ENCODE measurements around the gene TAOK1. TPM values are rescaled to one million over a fixed set of nuclear protein-coding genes. Genes with fewer than 3 reads are reported as not detected.

The TAOK1 gene
- total and polyA plus RNA-seq, 9 of the 15 experiments (the other 6 are each of a cell fraction or from before 2014, with no cell fraction given), result 3.2 to 33.1 (median 16.5) TPM

DNA sequence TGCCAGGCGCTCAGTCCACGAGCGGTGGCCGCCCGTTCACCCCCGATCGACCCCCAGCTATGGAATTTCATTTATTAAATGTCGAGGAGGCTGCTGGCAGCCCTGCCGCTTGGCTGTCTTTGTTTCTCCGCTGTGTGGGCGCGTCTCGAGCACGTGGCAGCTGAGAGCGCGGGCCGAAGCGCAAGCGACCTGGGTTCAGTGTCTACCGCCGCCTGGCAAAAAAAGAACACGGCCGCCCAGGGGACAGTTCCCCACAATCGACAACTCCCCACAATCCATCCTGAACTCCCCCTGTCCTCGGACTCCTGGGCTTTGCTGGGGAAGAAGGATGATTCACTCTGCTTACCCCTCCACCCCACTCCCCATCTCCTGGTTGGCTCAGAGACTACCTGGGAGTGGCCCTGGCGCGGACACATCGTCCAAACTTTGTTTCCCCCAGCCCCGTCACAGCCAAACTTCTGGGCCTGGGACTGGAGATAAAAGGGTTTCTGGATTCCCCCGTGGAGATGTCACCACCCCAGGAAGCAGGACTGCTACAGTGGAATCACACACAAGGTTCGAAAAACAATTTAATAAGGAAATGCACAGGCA is 201.1 kb downstream of the TAOK1 start (continued):
- TF ChIP-seq, protein P1, sequence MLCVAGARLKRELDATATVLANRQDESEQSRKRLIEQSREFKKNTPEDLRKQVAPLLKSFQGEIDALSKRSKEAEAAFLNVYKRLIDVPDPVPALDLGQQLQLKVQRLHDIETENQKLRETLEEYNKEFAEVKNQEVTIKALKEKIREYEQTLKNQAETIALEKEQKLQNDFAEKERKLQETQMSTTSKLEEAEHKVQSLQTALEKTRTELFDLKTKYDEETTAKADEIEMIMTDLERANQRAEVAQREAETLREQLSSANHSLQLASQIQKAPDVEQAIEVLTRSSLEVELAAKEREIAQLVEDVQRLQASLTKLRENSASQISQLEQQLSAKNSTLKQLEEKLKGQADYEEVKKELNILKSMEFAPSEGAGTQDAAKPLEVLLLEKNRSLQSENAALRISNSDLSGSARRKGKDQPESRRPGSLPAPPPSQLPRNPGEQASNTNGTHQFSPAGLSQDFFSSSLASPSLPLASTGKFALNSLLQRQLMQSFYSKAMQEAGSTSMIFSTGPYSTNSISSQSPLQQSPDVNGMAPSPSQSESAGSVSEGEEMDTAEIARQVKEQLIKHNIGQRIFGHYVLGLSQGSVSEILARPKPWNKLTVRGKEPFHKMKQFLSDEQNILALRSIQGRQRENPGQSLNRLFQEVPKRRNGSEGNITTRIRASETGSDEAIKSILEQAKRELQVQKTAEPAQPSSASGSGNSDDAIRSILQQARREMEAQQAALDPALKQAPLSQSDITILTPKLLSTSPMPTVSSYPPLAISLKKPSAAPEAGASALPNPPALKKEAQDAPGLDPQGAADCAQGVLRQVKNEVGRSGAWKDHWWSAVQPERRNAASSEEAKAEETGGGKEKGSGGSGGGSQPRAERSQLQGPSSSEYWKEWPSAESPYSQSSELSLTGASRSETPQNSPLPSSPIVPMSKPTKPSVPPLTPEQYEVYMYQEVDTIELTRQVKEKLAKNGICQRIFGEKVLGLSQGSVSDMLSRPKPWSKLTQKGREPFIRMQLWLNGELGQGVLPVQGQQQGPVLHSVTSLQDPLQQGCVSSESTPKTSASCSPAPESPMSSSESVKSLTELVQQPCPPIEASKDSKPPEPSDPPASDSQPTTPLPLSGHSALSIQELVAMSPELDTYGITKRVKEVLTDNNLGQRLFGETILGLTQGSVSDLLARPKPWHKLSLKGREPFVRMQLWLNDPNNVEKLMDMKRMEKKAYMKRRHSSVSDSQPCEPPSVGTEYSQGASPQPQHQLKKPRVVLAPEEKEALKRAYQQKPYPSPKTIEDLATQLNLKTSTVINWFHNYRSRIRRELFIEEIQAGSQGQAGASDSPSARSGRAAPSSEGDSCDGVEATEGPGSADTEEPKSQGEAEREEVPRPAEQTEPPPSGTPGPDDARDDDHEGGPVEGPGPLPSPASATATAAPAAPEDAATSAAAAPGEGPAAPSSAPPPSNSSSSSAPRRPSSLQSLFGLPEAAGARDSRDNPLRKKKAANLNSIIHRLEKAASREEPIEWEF (CRISPR knock-in tag; IDR thresholded peaks at IDR 0.05), result no peak
- TF ChIP-seq ZNF124 (CRISPR knock-in tag; IDR thresholded peaks at IDR 0.05), result no peak
- peak; percentile 72 for TF ChIP-seq BRD9 (IDR thresholded peaks at IDR 0.05; ENCODE audit: low read depth, partially characterized antibody)
- TF ChIP-seq, protein P2, sequence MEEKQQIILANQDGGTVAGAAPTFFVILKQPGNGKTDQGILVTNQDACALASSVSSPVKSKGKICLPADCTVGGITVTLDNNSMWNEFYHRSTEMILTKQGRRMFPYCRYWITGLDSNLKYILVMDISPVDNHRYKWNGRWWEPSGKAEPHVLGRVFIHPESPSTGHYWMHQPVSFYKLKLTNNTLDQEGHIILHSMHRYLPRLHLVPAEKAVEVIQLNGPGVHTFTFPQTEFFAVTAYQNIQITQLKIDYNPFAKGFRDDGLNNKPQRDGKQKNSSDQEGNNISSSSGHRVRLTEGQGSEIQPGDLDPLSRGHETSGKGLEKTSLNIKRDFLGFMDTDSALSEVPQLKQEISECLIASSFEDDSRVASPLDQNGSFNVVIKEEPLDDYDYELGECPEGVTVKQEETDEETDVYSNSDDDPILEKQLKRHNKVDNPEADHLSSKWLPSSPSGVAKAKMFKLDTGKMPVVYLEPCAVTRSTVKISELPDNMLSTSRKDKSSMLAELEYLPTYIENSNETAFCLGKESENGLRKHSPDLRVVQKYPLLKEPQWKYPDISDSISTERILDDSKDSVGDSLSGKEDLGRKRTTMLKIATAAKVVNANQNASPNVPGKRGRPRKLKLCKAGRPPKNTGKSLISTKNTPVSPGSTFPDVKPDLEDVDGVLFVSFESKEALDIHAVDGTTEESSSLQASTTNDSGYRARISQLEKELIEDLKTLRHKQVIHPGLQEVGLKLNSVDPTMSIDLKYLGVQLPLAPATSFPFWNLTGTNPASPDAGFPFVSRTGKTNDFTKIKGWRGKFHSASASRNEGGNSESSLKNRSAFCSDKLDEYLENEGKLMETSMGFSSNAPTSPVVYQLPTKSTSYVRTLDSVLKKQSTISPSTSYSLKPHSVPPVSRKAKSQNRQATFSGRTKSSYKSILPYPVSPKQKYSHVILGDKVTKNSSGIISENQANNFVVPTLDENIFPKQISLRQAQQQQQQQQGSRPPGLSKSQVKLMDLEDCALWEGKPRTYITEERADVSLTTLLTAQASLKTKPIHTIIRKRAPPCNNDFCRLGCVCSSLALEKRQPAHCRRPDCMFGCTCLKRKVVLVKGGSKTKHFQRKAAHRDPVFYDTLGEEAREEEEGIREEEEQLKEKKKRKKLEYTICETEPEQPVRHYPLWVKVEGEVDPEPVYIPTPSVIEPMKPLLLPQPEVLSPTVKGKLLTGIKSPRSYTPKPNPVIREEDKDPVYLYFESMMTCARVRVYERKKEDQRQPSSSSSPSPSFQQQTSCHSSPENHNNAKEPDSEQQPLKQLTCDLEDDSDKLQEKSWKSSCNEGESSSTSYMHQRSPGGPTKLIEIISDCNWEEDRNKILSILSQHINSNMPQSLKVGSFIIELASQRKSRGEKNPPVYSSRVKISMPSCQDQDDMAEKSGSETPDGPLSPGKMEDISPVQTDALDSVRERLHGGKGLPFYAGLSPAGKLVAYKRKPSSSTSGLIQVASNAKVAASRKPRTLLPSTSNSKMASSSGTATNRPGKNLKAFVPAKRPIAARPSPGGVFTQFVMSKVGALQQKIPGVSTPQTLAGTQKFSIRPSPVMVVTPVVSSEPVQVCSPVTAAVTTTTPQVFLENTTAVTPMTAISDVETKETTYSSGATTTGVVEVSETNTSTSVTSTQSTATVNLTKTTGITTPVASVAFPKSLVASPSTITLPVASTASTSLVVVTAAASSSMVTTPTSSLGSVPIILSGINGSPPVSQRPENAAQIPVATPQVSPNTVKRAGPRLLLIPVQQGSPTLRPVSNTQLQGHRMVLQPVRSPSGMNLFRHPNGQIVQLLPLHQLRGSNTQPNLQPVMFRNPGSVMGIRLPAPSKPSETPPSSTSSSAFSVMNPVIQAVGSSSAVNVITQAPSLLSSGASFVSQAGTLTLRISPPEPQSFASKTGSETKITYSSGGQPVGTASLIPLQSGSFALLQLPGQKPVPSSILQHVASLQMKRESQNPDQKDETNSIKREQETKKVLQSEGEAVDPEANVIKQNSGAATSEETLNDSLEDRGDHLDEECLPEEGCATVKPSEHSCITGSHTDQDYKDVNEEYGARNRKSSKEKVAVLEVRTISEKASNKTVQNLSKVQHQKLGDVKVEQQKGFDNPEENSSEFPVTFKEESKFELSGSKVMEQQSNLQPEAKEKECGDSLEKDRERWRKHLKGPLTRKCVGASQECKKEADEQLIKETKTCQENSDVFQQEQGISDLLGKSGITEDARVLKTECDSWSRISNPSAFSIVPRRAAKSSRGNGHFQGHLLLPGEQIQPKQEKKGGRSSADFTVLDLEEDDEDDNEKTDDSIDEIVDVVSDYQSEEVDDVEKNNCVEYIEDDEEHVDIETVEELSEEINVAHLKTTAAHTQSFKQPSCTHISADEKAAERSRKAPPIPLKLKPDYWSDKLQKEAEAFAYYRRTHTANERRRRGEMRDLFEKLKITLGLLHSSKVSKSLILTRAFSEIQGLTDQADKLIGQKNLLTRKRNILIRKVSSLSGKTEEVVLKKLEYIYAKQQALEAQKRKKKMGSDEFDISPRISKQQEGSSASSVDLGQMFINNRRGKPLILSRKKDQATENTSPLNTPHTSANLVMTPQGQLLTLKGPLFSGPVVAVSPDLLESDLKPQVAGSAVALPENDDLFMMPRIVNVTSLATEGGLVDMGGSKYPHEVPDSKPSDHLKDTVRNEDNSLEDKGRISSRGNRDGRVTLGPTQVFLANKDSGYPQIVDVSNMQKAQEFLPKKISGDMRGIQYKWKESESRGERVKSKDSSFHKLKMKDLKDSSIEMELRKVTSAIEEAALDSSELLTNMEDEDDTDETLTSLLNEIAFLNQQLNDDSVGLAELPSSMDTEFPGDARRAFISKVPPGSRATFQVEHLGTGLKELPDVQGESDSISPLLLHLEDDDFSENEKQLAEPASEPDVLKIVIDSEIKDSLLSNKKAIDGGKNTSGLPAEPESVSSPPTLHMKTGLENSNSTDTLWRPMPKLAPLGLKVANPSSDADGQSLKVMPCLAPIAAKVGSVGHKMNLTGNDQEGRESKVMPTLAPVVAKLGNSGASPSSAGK (IDR thresholded peaks at IDR 0.05), result peak; percentile 94
- TF ChIP-seq ETV1 (tag; conservative IDR thresholded peaks at IDR 0.05; ENCODE audit: low read depth), result no peak
- TF ChIP-seq, protein P3, sequence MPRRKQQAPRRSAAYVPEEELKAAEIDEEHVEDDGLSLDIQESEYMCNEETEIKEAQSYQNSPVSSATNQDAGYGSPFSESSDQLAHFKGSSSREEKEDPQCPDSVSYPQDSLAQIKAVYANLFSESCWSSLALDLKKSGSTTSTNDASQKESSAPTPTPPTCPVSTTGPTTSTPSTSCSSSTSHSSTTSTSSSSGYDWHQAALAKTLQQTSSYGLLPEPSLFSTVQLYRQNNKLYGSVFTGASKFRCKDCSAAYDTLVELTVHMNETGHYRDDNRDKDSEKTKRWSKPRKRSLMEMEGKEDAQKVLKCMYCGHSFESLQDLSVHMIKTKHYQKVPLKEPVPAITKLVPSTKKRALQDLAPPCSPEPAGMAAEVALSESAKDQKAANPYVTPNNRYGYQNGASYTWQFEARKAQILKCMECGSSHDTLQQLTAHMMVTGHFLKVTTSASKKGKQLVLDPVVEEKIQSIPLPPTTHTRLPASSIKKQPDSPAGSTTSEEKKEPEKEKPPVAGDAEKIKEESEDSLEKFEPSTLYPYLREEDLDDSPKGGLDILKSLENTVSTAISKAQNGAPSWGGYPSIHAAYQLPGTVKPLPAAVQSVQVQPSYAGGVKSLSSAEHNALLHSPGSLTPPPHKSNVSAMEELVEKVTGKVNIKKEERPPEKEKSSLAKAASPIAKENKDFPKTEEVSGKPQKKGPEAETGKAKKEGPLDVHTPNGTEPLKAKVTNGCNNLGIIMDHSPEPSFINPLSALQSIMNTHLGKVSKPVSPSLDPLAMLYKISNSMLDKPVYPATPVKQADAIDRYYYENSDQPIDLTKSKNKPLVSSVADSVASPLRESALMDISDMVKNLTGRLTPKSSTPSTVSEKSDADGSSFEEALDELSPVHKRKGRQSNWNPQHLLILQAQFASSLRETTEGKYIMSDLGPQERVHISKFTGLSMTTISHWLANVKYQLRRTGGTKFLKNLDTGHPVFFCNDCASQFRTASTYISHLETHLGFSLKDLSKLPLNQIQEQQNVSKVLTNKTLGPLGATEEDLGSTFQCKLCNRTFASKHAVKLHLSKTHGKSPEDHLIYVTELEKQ (CRISPR knock-in tag; IDR thresholded peaks at IDR 0.05), result no peak

Measured in K562 (cell line).